22Rv1 (cell line): ENCODE results near the gene DVL1.

ENCODE experiments used
- CTCF ChIP-seq: fragments of 450-650 bp; IDR thresholded peaks from 2 replicates; pipeline ENCODE4 v1.5.1; 2017; ENCODE audit warnings: mild to moderate bottlenecking
- ZFX ChIP-seq: fragments of 450-650 bp; IDR thresholded peaks from 2 replicates; pipeline ENCODE4 v1.6.1; 2017; ENCODE audit warnings: antibody characterized with exemption, borderline replicate concordance

DNA sequence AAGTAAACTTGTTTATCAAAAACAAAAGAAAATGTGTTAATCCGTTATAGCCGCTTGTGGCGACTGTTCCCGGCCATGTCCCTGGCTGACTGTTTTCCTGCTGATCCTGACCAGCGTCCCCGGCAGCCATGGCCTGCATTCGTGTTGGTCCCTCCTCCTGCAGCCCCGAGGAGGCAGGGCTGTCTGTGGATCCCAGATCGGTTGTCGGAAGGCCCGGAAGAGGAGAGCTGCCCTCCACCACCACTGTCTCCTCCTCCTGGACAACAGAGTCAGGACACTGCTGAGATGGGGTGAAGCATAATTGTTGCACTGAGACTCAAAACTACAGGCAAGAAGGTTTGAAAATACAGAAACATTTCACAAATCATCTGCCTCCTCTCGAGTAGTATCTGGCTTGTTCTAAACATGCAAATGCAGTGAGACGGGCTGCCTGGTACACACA, 12.8 kb upstream of the DVL1 start:
- TF ChIP-seq CTCF (no peak), ZFX (no peak)
